Endodermal cell (in vitro differentiated cells): Measurements from ENCODE around the gene DDX51. TPM values are rescaled to one million over a fixed set of nuclear protein-coding genes. Genes with fewer than 3 reads are reported as not detected.

Experiments used
- DNase-seq: peaks from one replicate; pipeline ENCODE4 v3.0.0-alpha.2; 2017
- H3K27ac ChIP-seq: 2 replicates; pipeline ENCODE4 v1.5.1; 2013; ENCODE audit warnings: mild to moderate bottlenecking, low read depth, low read length, moderate library complexity
- H3K27me3 ChIP-seq: 2 replicates; pipeline ENCODE4 v1.6.1; 2013; ENCODE audit warnings: mild to moderate bottlenecking, low read length, moderate library complexity; ENCODE audit not compliant: insufficient read depth, control insufficient read depth, poor library complexity, severe bottlenecking
- H3K36me3 ChIP-seq: 2 replicates; pipeline ENCODE4 v1.7.0; 2013; ENCODE audit warnings: mild to moderate bottlenecking, low read length, moderate library complexity; ENCODE audit not compliant: control insufficient read depth, insufficient read depth
- H3K4me1 ChIP-seq: one replicate; pipeline ENCODE4 v1.7.0; 2013; ENCODE audit warnings: low read length; ENCODE audit not compliant: control insufficient read depth, insufficient read depth
- H3K4me3 ChIP-seq: 2 replicates; pipeline ENCODE4 v1.5.1; 2013; ENCODE audit warnings: mild to moderate bottlenecking, low read length, moderate library complexity
- H3K9ac ChIP-seq: 2 replicates; pipeline ENCODE4 v1.6.1; 2013; ENCODE audit warnings: mild to moderate bottlenecking, low read length, moderate library complexity; ENCODE audit not compliant: poor library complexity, severe bottlenecking; ENCODE audit errors: extremely low read depth
- H3K9me3 ChIP-seq: 2 replicates; pipeline ENCODE4 v1.6.1; 2013; ENCODE audit warnings: mild to moderate bottlenecking, low read length, moderate library complexity; ENCODE audit not compliant: control insufficient read depth
- H3K27ac Mint-ChIP-seq: 2 replicates; pipeline ENCODE4 v1.8.0; 2020; ENCODE audit warnings: mixed read lengths
- H3K27me3 Mint-ChIP-seq: 2 replicates; pipeline ENCODE4 v1.8.0; 2021; ENCODE audit warnings: mild to moderate bottlenecking, mixed read lengths; ENCODE audit not compliant: insufficient read depth
- H3K36me3 Mint-ChIP-seq: 2 replicates; pipeline ENCODE4 v1.8.0; 2020; ENCODE audit warnings: low read depth, mixed read lengths
- H3K4me1 Mint-ChIP-seq: 2 replicates; pipeline ENCODE4 v1.8.0; 2020; ENCODE audit warnings: mixed read lengths
- H3K4me3 Mint-ChIP-seq: 2 replicates; pipeline ENCODE4 v1.8.0; 2020; ENCODE audit warnings: mild to moderate bottlenecking, moderate library complexity, mixed read lengths
- H3K9me3 Mint-ChIP-seq: 2 replicates; pipeline ENCODE4 v1.8.0; 2020; ENCODE audit warnings: mild to moderate bottlenecking, mixed read lengths
- CTCF ChIP-seq: fragments of 200-600 bp; sonication (generic); conservative IDR thresholded peaks from 2 replicates; pipeline ENCODE4 v1.5.0; 2021; ENCODE audit warnings: antibody characterized with exemption, mild to moderate bottlenecking
- WGBS, 2 experiments: methylation state at CpG; one replicate each; pipeline versions ENCODE4 v1.1.5 to v1.1.7; 2013; ENCODE audit warnings: missing lambda C conversion rate in 2 of 2, mixed read lengths in 1 of 2; ENCODE audit not compliant: insufficient coverage in 1 of 2, insufficient read length in 1 of 2; 5-methylcytosine and 5-hydroxymethylcytosine counted together
- total RNA-seq, 2 donors: library from RNA; stranded (reverse); fragmentation: NEBNext Ultra II Directional in 1 of 2; extraction: Animal tissue kit (Norgen Biotek cat#: 25700) in 1 of 2; gene quantifications; 2 replicates in 1 of 2; 3 replicates in 1 of 2; pipeline ENCODE4 v1.2.1, GENCODE V29; 2021

The DDX51 gene
- total RNA-seq, 2 donors from 2014 or later, result 31.5 to 33.8 TPM

GRCh38 chr12:132158677-132159554 is 14.8 kb upstream of the DDX51 start:
- no peak for DNase-seq
- TF ChIP-seq CTCF, result no peak
- Histone ChIP-seq H3K4me1 (no peaks in the 10 kb centered on the region), H3K9me3 (peaks cover 27% of the 10 kb centered on the region), H3K36me3 (peaks cover 25% of the 10 kb centered on the region), H3K27ac (no peak overlapping the region), H3K9ac (no peak overlapping the region), H3K27me3 (no peaks in the 10 kb centered on the region), H3K4me3 (no peak overlapping the region)
- peaks cover 15% of the 10 kb centered on the region for H3K27me3 Mint-ChIP-seq
- WGBS, 2 experiments, result 93 to 98% methylated on average over 31 to 37 of the region's 37 CpGs
- H3K4me1 Mint-ChIP-seq, result no peaks in the 10 kb centered on the region
- H3K4me3 Mint-ChIP-seq, result no peak overlapping the region
- H3K9me3 Mint-ChIP-seq, result no peaks in the 10 kb centered on the region
- H3K27ac Mint-ChIP-seq, result no peak overlapping the region
- no peaks in the 10 kb centered on the region for H3K36me3 Mint-ChIP-seq

- Mint-ChIP-seq H3K9me3 (no peaks in the 10 kb centered on the region), H3K27me3 (peaks cover 10% of the 10 kb centered on the region), H3K4me3 (no peak overlapping the region), H3K36me3 (no peaks in the 10 kb centered on the region), H3K27ac (no peak overlapping the region), H3K4me1 (no peaks in the 10 kb centered on the region)
- peaks cover 27% of the 10 kb centered on the region for H3K9me3 ChIP-seq
- no peak overlapping the region for H3K27ac ChIP-seq
- no peaks in the 10 kb centered on the region for H3K27me3 ChIP-seq
- H3K9ac ChIP-seq, result no peak overlapping the region
- DNase-seq, result no peak
- H3K4me3 ChIP-seq, result peak overlapping the region; percentile 35
- H3K36me3 ChIP-seq, result peaks cover 25% of the 10 kb centered on the region
- 73 to 86% methylated on average over 2 to 5 of the region's 5 CpGs for WGBS, 2 experiments
- H3K4me1 ChIP-seq, result no peaks in the 10 kb centered on the region
- no peak for TF ChIP-seq CTCF
Observed at GRCh38 chr12:132157733-132158409, 13.8 kb upstream of the DDX51 start.

GRCh38 chr12:132156573-132157325 is 12.6 kb upstream of the DDX51 start:
- no peak overlapping the region for H3K4me3 Mint-ChIP-seq

More at GRCh38 chr12:132156573-132157325, 12.6 kb upstream of the DDX51 start:
- H3K4me1 ChIP-seq, result no peaks in the 10 kb centered on the region
- Mint-ChIP-seq H3K9me3 (no peaks in the 10 kb centered on the region), H3K4me1 (no peaks in the 10 kb centered on the region), H3K36me3 (no peaks in the 10 kb centered on the region), H3K27ac (no peak overlapping the region), H3K27me3 (peaks cover 5% of the 10 kb centered on the region)
- DNase-seq, result no peak
- peak overlapping the region; percentile 35 for H3K4me3 ChIP-seq
- peaks cover 25% of the 10 kb centered on the region for H3K36me3 ChIP-seq
- 83 to 94% methylated on average over 3 to 8 of the region's 8 CpGs for WGBS, 2 experiments
- H3K27ac ChIP-seq, result no peak overlapping the region
- no peak overlapping the region for H3K9ac ChIP-seq
- H3K27me3 ChIP-seq, result no peaks in the 10 kb centered on the region
- peaks cover 27% of the 10 kb centered on the region for H3K9me3 ChIP-seq
- TF ChIP-seq CTCF, result no peak
